Liver (tissue), 9 donors: ENCODE measurements around the gene MECP2. TPM values are rescaled to one million over a fixed set of nuclear protein-coding genes. Genes with fewer than 3 reads are reported as not detected.

Experiments
- DNase-seq: peaks from one replicate; pipeline ENCODE4 v3.0.0-alpha.2; 2017; ENCODE audit warnings: low spot score
- H3K27ac ChIP-seq, 2 donors: one replicate each; pipeline ENCODE4 v1.7.0; 2013; ENCODE audit warnings: inconsistent platforms in 2 of 2, low read length in 2 of 2, control low read depth in 1 of 2, low read depth in 1 of 2, mild to moderate bottlenecking in 1 of 2
- H3K27me3 ChIP-seq, 4 donors: one replicate each; pipeline versions ENCODE4 v1.6.1 to v1.7.0; 2013; ENCODE audit warnings: low read length in 3 of 4, inconsistent platforms in 1 of 4, mild to moderate bottlenecking in 1 of 4, moderate library complexity in 1 of 4; ENCODE audit not compliant: control insufficient read depth in 4 of 4, insufficient read depth in 4 of 4
- H3K36me3 ChIP-seq, 4 donors: one replicate each; pipeline versions ENCODE4 v1.6.1 to v1.7.0; 2013; ENCODE audit warnings: low read length in 3 of 4, mild to moderate bottlenecking in 3 of 4, low read depth in 1 of 4, moderate library complexity in 1 of 4; ENCODE audit not compliant: control insufficient read depth in 4 of 4, insufficient read depth in 3 of 4
- H3K4me1 ChIP-seq, 4 donors: one replicate each; pipeline versions ENCODE4 v1.6.1 to v1.7.0; 2013; ENCODE audit warnings: low read length in 3 of 4, mild to moderate bottlenecking in 3 of 4, moderate library complexity in 1 of 4; ENCODE audit not compliant: control insufficient read depth in 4 of 4, insufficient read depth in 4 of 4
- H3K4me3 ChIP-seq, 3 donors: one replicate each; pipeline versions ENCODE4 v1.6.1 to v1.7.0; 2013; ENCODE audit warnings: low read length in 3 of 3, control low read depth in 1 of 3, low read depth in 1 of 3, mild to moderate bottlenecking in 1 of 3
- H3K9ac ChIP-seq, 2 donors: one replicate each; pipeline ENCODE4 v1.7.0; 2013; ENCODE audit warnings: low read length in 2 of 2, mild to moderate bottlenecking in 2 of 2, moderate library complexity in 2 of 2, control low read depth in 1 of 2, low read depth in 1 of 2
- H3K9me3 ChIP-seq, 4 donors: one replicate each; pipeline versions ENCODE4 v1.6.1 to v1.7.0; 2013; ENCODE audit warnings: low read length in 3 of 4; ENCODE audit not compliant: control insufficient read depth in 4 of 4
- ATF3 ChIP-seq: IDR thresholded peaks from 2 replicates; pipeline ENCODE4 v1.6.1; 2016; ENCODE audit warnings: antibody characterized with exemption
- CTCF ChIP-seq: fragments of 150-350 bp; IDR thresholded peaks from 2 replicates; pipeline ENCODE4 v1.5.1; 2017; ENCODE audit warnings: improper control_type of control experiment, low read depth, low read length; ENCODE audit not compliant: missing input control
- EGR1 ChIP-seq, 2 donors: IDR thresholded peaks; 2 replicates each; pipeline ENCODE4 v1.6.1; 2016 to 2018; ENCODE audit warnings: antibody characterized with exemption in 2 of 2, low read depth in 2 of 2
- FOXA1 ChIP-seq: IDR thresholded peaks from 2 replicates; pipeline ENCODE4 v1.6.1; 2016; ENCODE audit warnings: antibody characterized with exemption
- FOXA2 ChIP-seq: IDR thresholded peaks from 2 replicates; pipeline ENCODE4 v1.6.1; 2016; ENCODE audit warnings: antibody characterized with exemption
- GABPA ChIP-seq, 2 donors: IDR thresholded peaks in 1 of 2; conservative IDR thresholded peaks in 1 of 2; 2 replicates each; pipeline ENCODE4 v1.6.1; 2016; ENCODE audit warnings: antibody characterized with exemption in 2 of 2, mild to moderate bottlenecking in 1 of 2, moderate library complexity in 1 of 2
- HNF4G ChIP-seq: IDR thresholded peaks from 2 replicates; pipeline ENCODE4 v1.6.1; 2016; ENCODE audit warnings: antibody characterized with exemption
- JUND ChIP-seq, 2 donors: IDR thresholded peaks; 2 replicates each; pipeline ENCODE4 v1.6.1; 2016; ENCODE audit warnings: antibody characterized with exemption in 2 of 2
- MAX ChIP-seq: IDR thresholded peaks from 2 replicates; pipeline ENCODE4 v1.6.1; 2016; ENCODE audit warnings: antibody characterized with exemption
- NR2F2 ChIP-seq: IDR thresholded peaks from 2 replicates; pipeline ENCODE4 v1.6.1; 2016; ENCODE audit warnings: antibody characterized with exemption
- RAD21 ChIP-seq, 2 donors: IDR thresholded peaks; 2 replicates each; pipeline ENCODE4 v1.6.1; 2016; ENCODE audit warnings: antibody characterized with exemption in 2 of 2, mild to moderate bottlenecking in 2 of 2
- REST ChIP-seq: IDR thresholded peaks from 2 replicates; pipeline ENCODE4 v1.6.1; 2016; ENCODE audit warnings: antibody characterized with exemption, mild to moderate bottlenecking
- RXRA ChIP-seq, 2 donors: IDR thresholded peaks; 2 replicates each; pipeline ENCODE4 v1.6.1; 2017 to 2018; ENCODE audit warnings: antibody characterized with exemption in 2 of 2, mild to moderate bottlenecking in 1 of 2
- SP1 ChIP-seq: IDR thresholded peaks from 2 replicates; pipeline ENCODE4 v1.6.1; 2018; ENCODE audit warnings: antibody characterized with exemption, mild to moderate bottlenecking
- TAF1 ChIP-seq: conservative IDR thresholded peaks from 2 replicates; pipeline ENCODE4 v1.6.1; 2016; ENCODE audit warnings: antibody characterized with exemption, mild to moderate bottlenecking
- YY1 ChIP-seq: IDR thresholded peaks from 2 replicates; pipeline ENCODE4 v1.6.1; 2016; ENCODE audit warnings: antibody characterized with exemption, mild to moderate bottlenecking
- ZBTB33 ChIP-seq: IDR thresholded peaks from 2 replicates; pipeline ENCODE4 v1.6.1; 2016; ENCODE audit warnings: antibody characterized with exemption
- WGBS: extraction: QIAGEN DNeasy Blood & Tissue Kit; methylation state at CpG from one replicate; pipeline ENCODE4 v1.1.7; 2013; 5-methylcytosine and 5-hydroxymethylcytosine counted together
- polyA plus RNA-seq, 2 donors: library from polyadenylated mRNA; stranded (reverse) in 1 of 2; unstranded in 1 of 2; fragments of 200-250 nt in 1 of 2; fragments of >200 nt in 1 of 2; fragmentation: Nextera tagmentation in 1 of 2; extraction: Ambion mirVana in 1 of 2; gene quantifications; one replicate each; pipeline versions ENCODE4 v1.2.1 to v1.2.3, GENCODE V29; 2013 to 2015
- total RNA-seq, 2 donors: library from RNA; depleted of rRNA; stranded (reverse); fragments of >200 nt; gene quantifications; one replicate each; pipeline ENCODE4 v1.2.3, GENCODE V29; 2014
- donor health status: healthy.
- donor health status: healthy.
- donor health status: healthy.
- donor health status: healthy.
- donor health status: healthy.

The MECP2 gene
- total and polyA plus RNA-seq, 4 donors: 6.9 to 22.0 (median 10.0) TPM

GRCh38 chrX:154064637-154065435 lies 32.7 kb downstream of the MECP2 start:
- DNase-seq: no peak
- Histone ChIP-seq H3K9ac (no peak overlapping the region), H3K4me3 (no peak overlapping the region), H3K36me3 (no peaks in the 10 kb centered on the region), H3K9me3 (no peaks in the 10 kb centered on the region), H3K27ac (no peak overlapping the region), H3K4me1 (peaks cover 0 to 3% (median 1%) of the 10 kb centered on the region in 4 donors), H3K27me3 (peaks cover 0 to 3% (median 0%) of the 10 kb centered on the region in 4 donors)
- TF ChIP-seq GABPA (IDR thresholded peaks at IDR 0.05 in 1 of 2, conservative IDR thresholded peaks at IDR 0.05 in 1 of 2): no peak
- no peak for TF ChIP-seq RXRA (IDR thresholded peaks at IDR 0.05)
- TF ChIP-seq EGR1 (IDR thresholded peaks at IDR 0.05; ENCODE audit: low read depth in 2 of 2): no peak
- TF ChIP-seq MAX: no peak
- no peak for TF ChIP-seq TAF1
- TF ChIP-seq JUND (IDR thresholded peaks at IDR 0.05): no peak
- TF ChIP-seq SP1: no peak
- 89% methylated on average over 9 of the region's 9 CpGs for WGBS

GRCh38 chrX:154063234-154063633 lies 34.3 kb downstream of the MECP2 start:
- peaks cover 0 to 3% (median 0%) of the 10 kb centered on the region in 4 donors for H3K27me3 ChIP-seq
- H3K27ac ChIP-seq: no peak overlapping the region
- H3K4me1 ChIP-seq: peaks cover 0 to 3% (median 1%) of the 10 kb centered on the region in 4 donors
- no peaks in the 10 kb centered on the region for H3K9me3 ChIP-seq
- H3K36me3 ChIP-seq: peaks cover 0 to 2% (median 0%) of the 10 kb centered on the region in 4 donors
- DNase-seq: no peak
- no peak overlapping the region for H3K4me3 ChIP-seq
- TF ChIP-seq GABPA (IDR thresholded peaks at IDR 0.05 in 1 of 2, conservative IDR thresholded peaks at IDR 0.05 in 1 of 2) (no peak), SP1 (no peak), RAD21 (IDR thresholded peaks at IDR 0.05) (no peak), JUND (IDR thresholded peaks at IDR 0.05) (no peak), CTCF (no peak), YY1 (no peak), MAX (no peak), NR2F2 (no peak), HNF4G (no peak), REST (no peak), FOXA2 (no peak), ZBTB33 (no peak), ATF3 (no peak), TAF1 (no peak), RXRA (IDR thresholded peaks at IDR 0.05) (no peak), FOXA1 (no peak)
- H3K9ac ChIP-seq: no peak overlapping the region
- WGBS: 84% methylated on average over 4 of the region's 4 CpGs
